GM19099 (cell line): ENCODE results near the gene GRIP1.

Experiments
- POLR2A ChIP-seq: IDR thresholded peaks from 3 replicates; pipeline ENCODE4 v1.6.1; 2011; ENCODE audit warnings: low read depth; ENCODE audit not compliant: insufficient read length; ENCODE audit errors: extremely low read depth

GRIP1 gene

DNA sequence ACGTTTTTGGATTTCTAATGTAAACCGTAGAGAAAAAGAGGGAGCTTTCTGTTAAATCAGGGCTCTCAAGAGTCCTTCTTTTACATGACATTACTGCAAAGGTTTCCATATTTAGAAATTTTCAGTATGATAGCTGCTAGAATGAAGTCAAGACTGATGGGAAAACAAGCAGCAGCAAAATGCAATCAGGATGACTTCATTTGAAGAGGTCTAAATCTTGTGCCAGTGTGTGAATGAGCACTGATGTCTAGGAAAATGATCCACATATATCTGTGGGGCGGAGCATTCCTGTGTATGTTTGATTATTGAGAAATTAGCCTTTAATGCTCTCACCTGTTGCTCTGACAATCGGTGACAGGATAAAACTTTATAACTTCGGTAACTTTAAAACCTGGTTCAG is 73.6 kb downstream of the GRIP1 start:
- no peak for TF ChIP-seq POLR2A

DNA sequence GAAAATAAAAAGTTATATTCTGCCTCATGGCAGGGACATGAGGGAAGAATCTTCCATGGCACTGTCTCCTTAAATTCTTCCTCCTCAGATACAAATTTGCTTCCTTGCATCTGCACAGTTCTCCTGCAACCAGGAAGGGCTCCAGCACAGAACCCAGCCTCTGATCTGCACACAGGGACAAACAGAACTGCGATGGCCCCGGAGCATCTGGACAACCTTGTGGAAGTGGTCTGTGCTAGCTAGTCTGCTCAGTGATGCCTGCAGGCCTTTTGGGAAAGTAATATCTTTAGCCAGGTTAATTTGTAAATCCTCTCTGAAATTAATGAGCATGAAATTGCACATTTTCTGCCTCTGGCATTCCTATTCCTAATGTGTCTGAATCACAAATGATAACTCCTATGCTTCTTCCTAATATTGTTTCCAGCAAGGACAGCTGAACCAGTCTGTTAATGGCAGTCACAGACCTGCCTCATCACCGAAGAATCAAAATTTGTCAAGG is 74.8 kb downstream of the GRIP1 start:
- no peak for TF ChIP-seq POLR2A

DNA sequence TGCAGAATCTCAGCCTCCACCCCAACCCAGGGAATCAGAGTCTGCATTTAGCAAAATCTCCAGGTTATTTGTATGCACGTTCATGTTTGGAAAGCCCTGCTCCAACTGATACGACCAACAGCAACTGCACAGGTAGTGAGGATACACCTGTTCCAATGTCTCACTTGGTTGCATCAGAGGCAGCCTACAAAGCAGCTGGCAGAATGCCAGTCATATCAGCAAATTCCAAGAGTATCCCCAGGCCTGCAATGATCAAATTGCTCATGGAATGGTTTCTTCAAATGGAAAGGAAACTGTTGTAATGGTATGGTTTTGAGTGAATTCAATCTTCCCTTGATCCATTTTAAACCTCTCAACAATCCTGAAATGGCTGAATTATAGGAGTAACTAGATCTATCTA is 75.4 kb downstream of the GRIP1 start:
- no peak for TF ChIP-seq POLR2A

DNA sequence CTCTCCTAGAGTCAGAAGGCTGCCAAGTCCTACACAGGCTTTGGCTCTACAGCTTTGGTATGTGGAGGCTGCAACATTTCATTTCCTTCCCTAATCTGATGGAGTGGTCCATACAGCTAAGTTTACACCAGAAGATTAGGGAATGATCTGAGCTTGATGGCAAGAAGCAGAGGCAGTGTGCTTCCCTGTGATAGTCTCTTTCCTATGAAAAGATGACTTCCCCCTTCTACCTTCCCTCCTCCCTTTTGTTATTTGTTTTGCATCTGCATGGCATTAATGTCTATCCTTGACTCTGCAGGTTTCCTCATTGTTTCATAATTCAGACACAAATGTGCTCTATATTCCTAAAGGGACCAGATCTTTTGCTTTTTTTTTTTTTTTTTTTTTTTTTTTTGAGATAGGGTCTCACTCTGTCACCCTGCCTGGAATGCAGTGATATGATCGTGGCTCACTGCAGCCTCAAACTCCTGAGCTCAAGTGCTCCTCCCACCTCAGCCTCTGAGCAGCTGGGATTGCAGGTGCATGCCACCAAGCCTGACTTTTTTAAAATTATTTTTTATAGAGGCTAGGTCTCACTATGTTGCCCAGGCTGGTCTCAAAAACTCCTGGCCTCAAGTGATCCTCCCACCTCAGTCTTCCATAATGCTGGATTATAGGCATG is 76.3 kb downstream of the GRIP1 start:
- no peak for TF ChIP-seq POLR2A

DNA sequence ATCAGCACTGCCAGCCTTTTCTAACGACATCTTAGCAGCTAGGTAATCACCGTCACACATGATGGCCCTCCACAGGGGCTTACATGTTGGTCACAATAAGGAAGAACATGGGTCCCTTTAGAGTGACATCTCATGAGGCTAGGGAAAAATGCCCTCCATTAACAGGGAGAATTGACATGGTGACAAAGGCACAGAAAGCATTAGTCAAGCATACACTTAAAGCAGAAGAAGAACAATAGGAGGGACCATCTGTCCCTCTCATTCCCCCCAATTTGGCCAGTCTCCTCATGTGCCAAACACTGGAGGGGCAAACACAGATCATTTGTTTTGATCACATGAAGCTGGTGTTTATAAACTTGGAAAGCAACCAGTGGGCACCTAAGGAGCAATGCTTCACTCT is 78.0 kb downstream of the GRIP1 start:
- TF ChIP-seq POLR2A: no peak

DNA sequence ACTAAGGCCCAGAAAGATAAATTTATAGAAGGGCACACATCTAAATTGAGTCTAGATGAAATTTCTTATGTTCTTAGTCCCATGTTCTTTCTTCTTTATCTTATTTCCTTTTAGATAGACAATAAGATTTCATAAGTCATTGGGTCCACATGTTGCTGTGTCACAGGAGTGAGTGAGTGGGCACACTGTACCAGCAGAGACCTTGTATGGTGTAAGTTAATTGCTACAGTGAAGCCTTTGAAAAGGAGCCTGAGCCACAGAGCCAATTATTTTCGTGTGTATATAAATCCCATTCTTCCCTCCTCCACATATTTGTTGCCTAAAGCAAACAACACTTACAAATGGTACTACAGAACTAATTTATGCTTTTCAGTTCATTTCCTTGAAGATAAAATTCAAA is 79.1 kb downstream of the GRIP1 start:
- no peak for TF ChIP-seq POLR2A

DNA sequence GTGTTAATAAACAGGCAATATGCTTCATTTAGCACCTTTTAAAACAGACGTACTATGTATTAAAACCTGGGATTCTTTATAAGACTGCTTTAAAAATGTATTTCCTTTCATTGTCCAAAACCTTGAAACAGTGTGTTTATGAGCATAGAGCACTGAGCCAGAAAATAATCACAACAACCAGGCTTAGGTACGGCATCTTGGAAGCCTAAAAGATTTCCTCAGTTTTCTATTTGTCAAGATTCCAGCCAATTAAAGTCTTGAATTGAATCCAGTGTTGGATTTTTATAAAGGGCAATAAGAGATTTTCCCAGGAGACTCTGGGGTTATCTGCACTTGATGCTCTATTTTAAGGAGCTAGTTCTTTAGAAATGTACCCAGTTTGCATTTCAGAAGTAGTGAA is 80.3 kb downstream of the GRIP1 start:
- TF ChIP-seq POLR2A: no peak

DNA sequence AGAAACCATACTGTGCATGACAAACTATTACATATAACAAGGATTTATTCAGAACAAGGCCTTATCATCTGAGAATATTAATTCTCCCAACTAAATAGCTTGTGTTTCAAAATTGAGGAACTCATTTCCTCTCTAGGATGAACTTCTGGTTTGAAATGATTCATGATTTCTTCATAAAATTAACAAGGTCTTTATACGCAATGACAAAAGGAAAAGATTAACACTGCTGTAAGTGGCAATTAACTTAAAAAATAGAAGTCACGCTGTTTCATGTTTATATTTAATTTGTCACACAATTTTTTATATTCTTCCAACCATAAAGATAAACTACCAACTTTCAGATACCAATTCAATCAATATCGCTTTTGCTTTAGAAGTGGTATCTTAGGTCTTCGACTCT is 80.8 kb downstream of the GRIP1 start:
- TF ChIP-seq POLR2A: no peak

DNA sequence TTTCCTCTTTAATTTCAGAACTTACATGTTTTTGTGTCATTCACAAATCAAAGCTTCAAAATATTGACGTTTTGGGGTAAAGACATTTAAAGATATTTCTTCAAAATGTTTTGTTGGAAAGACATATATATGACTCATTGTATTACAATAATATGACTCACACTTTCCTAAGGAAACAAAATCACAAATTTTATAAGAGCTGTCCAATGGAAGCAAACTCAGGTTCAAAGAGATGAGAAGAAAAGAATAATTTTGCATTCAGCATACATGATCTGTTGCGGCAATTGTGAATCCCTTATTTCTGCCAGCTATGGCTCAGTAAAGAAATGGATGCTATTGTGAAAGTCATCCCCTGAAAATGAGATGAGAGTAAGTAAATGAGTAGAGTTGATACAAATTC is 82.7 kb downstream of the GRIP1 start:
- no peak for TF ChIP-seq POLR2A

DNA sequence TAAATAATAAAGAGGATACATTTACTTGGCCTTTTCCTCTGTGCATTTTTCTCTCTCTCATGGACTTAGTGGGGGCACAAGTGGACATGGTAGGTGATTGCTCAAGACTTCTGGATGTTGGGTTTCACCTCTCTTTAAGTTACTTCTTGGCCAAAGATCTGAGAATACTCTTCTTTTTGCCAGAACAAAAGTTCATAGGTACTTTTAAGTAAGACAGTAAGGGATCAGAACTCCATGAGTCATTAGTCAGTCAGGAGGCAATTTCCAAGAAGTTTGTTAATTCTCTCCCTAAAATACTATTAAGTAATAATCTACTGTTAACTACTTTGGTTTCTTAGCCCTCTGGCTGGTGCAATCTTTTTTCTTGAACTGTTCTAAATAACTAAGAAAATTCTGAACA is 84.2 kb downstream of the GRIP1 start:
- TF ChIP-seq POLR2A: no peak

DNA sequence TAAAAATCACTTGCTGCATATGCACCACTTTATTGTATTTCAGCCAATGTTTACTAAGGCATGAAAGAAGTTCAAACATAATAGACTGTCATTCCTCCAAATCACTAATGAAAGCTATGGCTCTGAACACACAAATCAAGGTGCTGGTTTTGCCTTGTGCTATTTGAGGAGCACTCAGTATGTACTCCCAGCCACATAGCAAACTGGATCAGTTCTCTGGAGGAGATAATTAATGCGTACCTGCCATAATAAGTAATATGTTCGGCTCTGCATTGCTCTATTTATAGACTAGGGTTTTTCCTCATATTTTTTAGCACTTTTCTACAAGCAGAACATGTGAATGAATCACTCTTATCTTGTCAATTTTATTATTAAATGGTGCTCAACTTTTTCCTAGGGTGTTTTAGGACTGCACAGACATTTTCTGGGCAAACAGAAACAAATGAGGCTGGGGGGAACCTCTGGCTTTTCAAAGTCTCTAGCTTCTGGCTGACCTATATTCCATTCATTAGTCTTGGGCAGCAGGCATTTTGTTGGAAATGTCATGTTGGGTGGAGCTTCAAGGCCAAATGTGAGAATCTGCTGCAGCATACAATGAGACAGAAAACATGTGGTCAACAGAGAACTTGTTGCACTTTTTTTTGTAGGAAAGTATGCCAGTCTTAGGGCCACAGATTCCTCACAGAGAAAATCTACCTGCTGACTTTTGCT is 88.4 kb downstream of the GRIP1 start:
- TF ChIP-seq POLR2A: no peak

DNA sequence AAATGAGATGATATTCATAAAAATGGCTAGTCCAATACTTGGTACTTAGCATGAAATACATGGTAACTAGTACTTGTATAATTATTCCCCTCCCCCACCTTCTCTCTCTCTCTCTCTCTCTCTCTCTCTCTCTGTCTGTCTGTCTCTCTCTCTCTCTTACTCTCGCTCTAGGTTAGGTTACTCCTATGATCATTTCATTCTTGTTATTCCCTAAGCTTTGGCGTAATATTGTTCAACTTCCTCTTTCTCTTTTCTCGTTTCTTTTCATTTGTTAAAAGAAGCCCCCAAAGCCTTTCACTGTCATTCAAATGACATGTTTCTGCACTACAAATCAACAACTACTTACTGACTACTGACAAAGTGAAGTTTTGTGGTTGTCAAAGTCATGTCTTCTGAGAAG is 89.8 kb downstream of the GRIP1 start:
- no peak for TF ChIP-seq POLR2A

DNA sequence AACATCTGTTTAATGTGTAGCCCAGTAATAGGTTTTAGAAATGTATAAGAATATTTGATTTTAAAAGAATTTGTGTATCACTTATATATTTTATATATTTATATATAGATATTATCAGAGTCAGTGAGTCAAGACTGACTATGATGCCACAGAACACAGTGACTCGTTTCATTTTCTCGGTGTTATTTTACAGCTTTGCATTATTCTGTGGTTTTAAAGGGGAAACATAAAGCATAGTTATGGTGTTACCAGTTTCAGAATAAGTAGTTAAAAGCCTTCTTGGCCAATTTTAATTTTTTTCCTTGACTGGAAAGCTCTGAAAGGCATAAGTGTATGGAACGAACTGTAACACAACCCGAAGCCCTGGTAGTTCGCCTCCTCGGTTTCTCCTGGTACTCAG is 91.0 kb downstream of the GRIP1 start:
- TF ChIP-seq POLR2A: no peak

DNA sequence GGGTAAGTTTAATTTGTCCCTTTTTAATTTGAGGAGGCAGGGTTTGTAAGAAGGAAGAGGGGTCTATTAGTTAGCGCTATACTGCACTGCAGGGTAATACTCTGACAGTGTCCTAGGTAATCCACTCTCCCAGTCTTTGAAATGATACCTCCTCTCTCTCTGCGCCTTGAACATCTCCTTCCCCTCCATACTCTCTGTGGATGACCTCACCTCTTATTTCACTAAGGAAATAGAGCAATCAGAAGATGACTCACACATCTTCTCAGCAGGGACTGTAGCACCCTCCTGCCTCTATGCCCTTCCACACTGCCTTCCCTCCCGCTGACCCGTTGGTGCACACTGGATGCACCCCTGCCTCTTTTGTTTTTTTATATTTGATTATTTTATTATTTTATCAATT is 94.2 kb downstream of the GRIP1 start:
- TF ChIP-seq POLR2A: no peak

DNA sequence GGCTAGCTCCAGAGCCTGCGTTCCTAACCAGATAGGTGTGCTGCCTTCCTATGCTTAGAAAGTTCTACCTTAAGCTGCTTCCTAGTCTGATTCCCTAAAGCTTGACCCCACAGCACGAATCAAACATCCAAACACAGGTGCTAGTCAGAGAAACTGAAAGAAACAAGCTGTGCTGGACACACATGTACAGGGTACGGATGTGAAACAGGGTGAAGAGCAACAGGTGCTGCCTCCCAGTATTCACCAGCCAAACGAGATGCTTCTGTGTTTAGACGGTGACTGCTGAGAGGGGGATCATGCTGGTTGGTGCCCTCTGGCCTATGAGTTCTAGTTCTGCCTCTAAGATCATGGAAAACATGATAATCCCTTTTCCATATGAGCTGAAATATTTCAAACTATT is 105.3 kb downstream of the GRIP1 start:
- no peak for TF ChIP-seq POLR2A

DNA sequence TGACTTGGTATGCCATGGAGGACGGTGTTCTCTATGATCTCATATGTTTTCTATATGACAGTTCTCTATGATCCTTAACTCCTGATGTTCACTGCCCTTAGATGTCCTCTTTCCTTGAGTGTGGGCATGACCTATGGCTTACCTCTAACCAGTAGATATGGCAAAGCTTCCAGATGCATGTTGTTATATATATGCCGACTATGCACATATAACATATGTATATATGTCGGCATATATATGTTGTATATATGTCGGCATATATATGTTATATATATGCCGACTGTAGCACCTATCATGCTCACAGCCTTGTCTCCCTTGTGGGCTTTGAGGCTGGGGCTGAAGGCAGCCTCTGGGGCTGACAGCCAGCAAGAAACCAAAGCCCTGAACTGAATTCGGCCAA is 106.0 kb downstream of the GRIP1 start:
- no peak for TF ChIP-seq POLR2A
